H1 (cell line): ENCODE measurements around the gene GPX4. TPM values are rescaled to one million over a fixed set of nuclear protein-coding genes. Genes with fewer than 3 reads are reported as not detected.
A peak's percentile ranks its signal among the peaks of the same experiment; 100 is the strongest.

Source experiments
- CTCF ChIA-PET: fragments of 300-600 bp; sonication (Branson Sonifier 250); formaldehyde crosslinking; loops from one replicate; lab custom pipeline; 2021; ENCODE audit not compliant: partially characterized antibody; lab: Charles Lee
- POLR2A ChIA-PET: fragments of 300-600 bp; sonication (Branson Sonifier 250); formaldehyde crosslinking; loops from one replicate; lab custom pipeline; 2021; ENCODE audit warnings: inconsistent platforms; ENCODE audit not compliant: partially characterized antibody; lab: Charles Lee
- DNase-seq, 2 experiments: peaks; one replicate each; pipeline versions ENCODE4 v3.0.0 to v3.0.0-alpha.2; 2010 to 2022; ENCODE audit warnings: low spot score in 2 of 2, low read depth in 1 of 2, mixed read lengths in 1 of 2
- FAIRE-seq: peaks from 2 replicates; lab custom pipeline; 2011; peaks lifted over from hg19 to GRCh38; lab: Jason Lieb, UNC
- H2AFZ ChIP-seq: 2 replicates; pipeline ENCODE4 v1.8.1; 2012; ENCODE audit warnings: low read length, inconsistent platforms
- H2AK5ac ChIP-seq: 2 replicates; pipeline ENCODE4 v1.6.1; 2013; ENCODE audit warnings: low read depth, low read length
- H2BK120ac ChIP-seq: replicated peaks from 2 replicates; pipeline ENCODE3; 2013; ENCODE audit warnings: low read depth, low read length, inconsistent platforms
- H2BK12ac ChIP-seq: 2 replicates; pipeline ENCODE4 v1.6.1; 2013; ENCODE audit warnings: low read depth, low read length
- H2BK15ac ChIP-seq: 2 replicates; pipeline ENCODE4 v1.6.1; 2013; ENCODE audit warnings: low read length
- H2BK20ac ChIP-seq: 2 replicates; pipeline ENCODE4 v1.6.1; 2013; ENCODE audit warnings: low read length
- H2BK5ac ChIP-seq: 2 replicates; pipeline ENCODE4 v1.6.1; 2013; ENCODE audit warnings: low read depth, low read length
- H3K14ac ChIP-seq: 2 replicates; pipeline ENCODE4 v1.6.1; 2013; ENCODE audit warnings: inconsistent platforms; ENCODE audit not compliant: insufficient read length
- H3K18ac ChIP-seq: 2 replicates; pipeline ENCODE4 v1.6.1; 2013; ENCODE audit warnings: low read length; ENCODE audit errors: extremely low read depth
- H3K23ac ChIP-seq: 2 replicates; pipeline ENCODE4 v1.6.1; 2013; ENCODE audit warnings: inconsistent platforms; ENCODE audit not compliant: insufficient read length
- H3K23me2 ChIP-seq: 2 replicates; pipeline ENCODE4 v1.6.1; 2013; ENCODE audit warnings: low read depth, low read length
- H3K27ac ChIP-seq: 2 replicates; pipeline ENCODE4 v1.6.1; 2011; ENCODE audit warnings: low read depth, low read length, inconsistent platforms
- H3K27me3 ChIP-seq, 4 experiments: replicated peaks in 1 of 4; 1 replicate in 1 of 4; 2 replicates in 3 of 4; pipeline versions ENCODE4 v1.6.1 to v1.8.1; 2011 to 2013; ENCODE audit warnings: low read length in 3 of 4, mild to moderate bottlenecking in 3 of 4, inconsistent platforms in 2 of 4, mixed read lengths in 2 of 4, moderate library complexity in 1 of 4; ENCODE audit not compliant: control insufficient read depth in 3 of 4, insufficient read depth in 3 of 4; ENCODE audit errors: extremely low read depth in 1 of 4
- H3K36me3 ChIP-seq, 4 experiments: 2 replicates each; pipeline versions ENCODE4 v1.6.1 to v1.8.1; 2011 to 2013; ENCODE audit warnings: mild to moderate bottlenecking in 4 of 4, low read length in 3 of 4, moderate library complexity in 2 of 4, control low read depth in 1 of 4, inconsistent platforms in 1 of 4; ENCODE audit not compliant: insufficient read depth in 4 of 4, control insufficient read depth in 2 of 4
- H3K4ac ChIP-seq: replicated peaks from 2 replicates; pipeline ENCODE3; 2013; ENCODE audit warnings: low read length, low read depth, mixed read lengths, inconsistent platforms; ENCODE audit not compliant: insufficient read length
- H3K4me1 ChIP-seq, 4 experiments: replicated peaks in 1 of 4; 1 replicate in 1 of 4; 2 replicates in 3 of 4; pipeline versions ENCODE4 v1.6.1 to v1.8.1; 2011 to 2013; ENCODE audit warnings: low read length in 3 of 4, inconsistent platforms in 2 of 4, mixed read lengths in 1 of 4; ENCODE audit not compliant: insufficient read depth in 4 of 4, control insufficient read depth in 3 of 4
- H3K4me2 ChIP-seq, 2 experiments: 2 replicates each; pipeline versions ENCODE4 v1.6.1 to v1.8.1; 2011 to 2013; ENCODE audit warnings: low read depth in 2 of 2, low read length in 2 of 2, control low read depth in 1 of 2, inconsistent platforms in 1 of 2, mild to moderate bottlenecking in 1 of 2; ENCODE audit not compliant: insufficient read depth in 1 of 2
- H3K4me3 ChIP-seq, 4 experiments: fragments of 200-600, 300-600 bp in 1 of 4; sonication (generic), shearing (Covaris generic), sonication (Bioruptor Twin) in 1 of 4; 2 replicates each; pipeline versions ENCODE4 v1.5.1 to v1.8.1; 2011 to 2016; ENCODE audit warnings: low read length in 4 of 4, low read depth in 3 of 4, control low read depth in 2 of 4, inconsistent platforms in 2 of 4, mild to moderate bottlenecking in 2 of 4, mixed read lengths in 1 of 4, moderate library complexity in 1 of 4; ENCODE audit not compliant: insufficient read depth in 2 of 4; ENCODE audit errors: extremely low read depth in 1 of 4
- H3K56ac ChIP-seq: replicated peaks from 2 replicates; pipeline ENCODE3; 2013; ENCODE audit warnings: low read depth, mild to moderate bottlenecking, mixed read lengths, low read length, inconsistent platforms; ENCODE audit not compliant: insufficient read length
- H3K79me1 ChIP-seq: 2 replicates; pipeline ENCODE4 v1.6.1; 2013; ENCODE audit warnings: low read depth, low read length, control low read depth
- H3K79me2 ChIP-seq, 2 experiments: 2 replicates each; pipeline versions ENCODE4 v1.6.1 to v1.8.1; 2012 to 2013; ENCODE audit warnings: low read length in 2 of 2, mild to moderate bottlenecking in 2 of 2, inconsistent platforms in 1 of 2; ENCODE audit not compliant: insufficient read depth in 2 of 2, control insufficient read depth in 1 of 2
- H3K9ac ChIP-seq, 4 experiments: replicated peaks in 1 of 4; 1 replicate in 1 of 4; 2 replicates in 3 of 4; pipeline versions ENCODE4 v1.6.1 to v1.8.1; 2011 to 2013; ENCODE audit warnings: low read depth in 3 of 4, low read length in 3 of 4, control low read depth in 2 of 4, mild to moderate bottlenecking in 2 of 4, moderate library complexity in 2 of 4, inconsistent platforms in 1 of 4; ENCODE audit errors: extremely low read depth in 1 of 4
- H3K9me3 ChIP-seq, 2 experiments: 2 replicates each; pipeline versions ENCODE4 v1.6.1 to v1.8.1; 2012 to 2013; ENCODE audit warnings: mild to moderate bottlenecking in 2 of 2, moderate library complexity in 2 of 2, control low read depth in 1 of 2, inconsistent platforms in 1 of 2, low read depth in 1 of 2, low read length in 1 of 2, mixed read lengths in 1 of 2; ENCODE audit not compliant: insufficient read depth in 2 of 2
- H4K20me1 ChIP-seq, 2 experiments: replicated peaks in 1 of 2; 2 replicates each; pipeline versions ENCODE3 to v1.8.1; 2011 to 2013; ENCODE audit warnings: inconsistent platforms in 2 of 2, low read length in 2 of 2, mild to moderate bottlenecking in 1 of 2; ENCODE audit not compliant: insufficient read depth in 2 of 2, control insufficient read depth in 1 of 2
- H4K5ac ChIP-seq: 2 replicates; pipeline ENCODE4 v1.6.1; 2013; ENCODE audit warnings: low read length, low read depth, mixed read lengths, inconsistent platforms; ENCODE audit not compliant: insufficient read length
- H4K8ac ChIP-seq: 2 replicates; pipeline ENCODE4 v1.8.0; 2013; ENCODE audit warnings: mild to moderate bottlenecking, moderate library complexity, low read length, inconsistent platforms; ENCODE audit not compliant: insufficient read depth; ENCODE audit errors: extremely low read depth
- H4K91ac ChIP-seq: replicated peaks from 2 replicates; pipeline ENCODE3; 2013; ENCODE audit warnings: low read length, mixed read lengths, inconsistent platforms; ENCODE audit not compliant: insufficient read length
- ASH2L ChIP-seq: fragments of 200-600, 300-600 bp; sonication (generic); IDR thresholded peaks from one replicate; pipeline ENCODE4 v1.7.1; 2017; ENCODE audit warnings: low read length
- SAP30 ChIP-seq: fragments of 300-600 bp; sonication (generic); IDR thresholded peaks from 2 replicates; pipeline ENCODE4 v1.7.1; 2012; ENCODE audit warnings: low read length, moderate library complexity, mild to moderate bottlenecking, inconsistent platforms; ENCODE audit not compliant: insufficient read depth, insufficient replicate concordance
- WGBS, 2 experiments: shearing (Covaris generic) in 1 of 2; methylation state at CpG; one replicate each; pipeline versions ENCODE4 v1.1.6 to v1.1.7; 2013 to 2015; ENCODE audit warnings: low lambda C conversion rate in 2 of 2, mixed read lengths in 2 of 2, inconsistent platforms in 1 of 2, low coverage in 1 of 2, missing lambda C conversion rate in 1 of 2; ENCODE audit not compliant: insufficient replicate concordance in 2 of 2, insufficient coverage in 1 of 2, insufficient read length in 1 of 2; ENCODE audit errors: extremely low coverage in 1 of 2, missing lambda C conversion rate in 1 of 2; 5-methylcytosine and 5-hydroxymethylcytosine counted together
- polyA plus RNA-seq, 7 experiments: library from polyadenylated mRNA; depleted of rRNA in 3 of 7; stranded (reverse) in 5 of 7; unstranded in 2 of 7; fragments of >200 nt in 5 of 7; fragments of 200-250 nt in 2 of 7; gene quantifications; 1 replicate in 5 of 7; 2 replicates in 1 of 7; 4 replicates in 1 of 7; pipeline versions ENCODE4 v1.2.1 to v1.2.3, GENCODE V29; 2011 to 2013; ENCODE audit warnings: missing spikeins in 2 of 7, mixed read lengths in 2 of 7
- total RNA-seq: library from RNA; stranded (reverse); fragmentation: NEBNext Ultra II Directional; extraction: Animal tissue kit (Norgen Biotek cat#: 25700); gene quantifications from 2 replicates; pipeline ENCODE4 v1.2.1, GENCODE V29; 2021

The GPX4 gene
- total and polyA plus RNA-seq, 2 of the 8 experiments (the other 6 are each of a cell fraction or from before 2014, with no cell fraction given), result 342 to 693 TPM

GRCh38 chr19:1109032-1109551 lies 5.3 kb downstream of the GPX4 start:
- POLR2A ChIA-PET, result interaction anchor here (1.0 to 9.8 kb wide), 4 partner anchors 11 to 121 kb away, joined by 3 to 116 read pairs (median 4); no protein-coding TSS in a partner anchor
- no peak for FAIRE-seq
- H2BK15ac ChIP-seq, result no peak overlapping the region
- no peak overlapping the region for H4K5ac ChIP-seq
- 92% methylated on average over 22 of the region's 48 CpGs; no CpG with 5 or more reads in 1 of the 2 experiments for WGBS, 2 experiments
- no peaks in the 10 kb centered on the region for H3K9me3 ChIP-seq
- H4K8ac ChIP-seq, result peak overlapping the region; percentile 11; the same call in 1 of the 2 replicates
- H3K79me2 ChIP-seq, result no peaks in the 10 kb centered on the region; a peak in 1 of 4 replicates
- no peak overlapping the region for H2BK20ac ChIP-seq
- no peak overlapping the region for H2AFZ ChIP-seq
- H3K4me2 ChIP-seq, result no peak overlapping the region
- no peak overlapping the region for H3K4ac ChIP-seq
- CTCF ChIA-PET, result interaction anchor here (1.1 kb wide), 1 partner anchor 11 kb away, joined by 5 read pairs; no protein-coding TSS in a partner anchor
- no peak overlapping the region for H3K14ac ChIP-seq
- no peak for DNase-seq
- H3K56ac ChIP-seq, result no peak overlapping the region
- H2BK12ac ChIP-seq, result no peak overlapping the region
- H3K9ac ChIP-seq, result no peak overlapping the region
- H2AK5ac ChIP-seq, result no peak overlapping the region
- no peak overlapping the region for H3K18ac ChIP-seq
- H2BK120ac ChIP-seq, result no peak overlapping the region
- TF ChIP-seq ASH2L (no peak), SAP30 (no peak)
- no peak overlapping the region for H3K4me3 ChIP-seq
- H3K27me3 ChIP-seq, result no peaks in the 10 kb centered on the region
- no peak overlapping the region for H2BK5ac ChIP-seq
- H4K91ac ChIP-seq, result no peak overlapping the region
- peaks cover 0 to 12% (median 6%) of the 10 kb centered on the region in 4 experiments; a peak in 5 of 7 replicates for H3K4me1 ChIP-seq
- H4K20me1 ChIP-seq, result peaks cover 7 to 14% of the 10 kb centered on the region in 2 experiments
- H3K23ac ChIP-seq, result no peak overlapping the region
- H3K79me1 ChIP-seq, result peaks cover 2% of the 10 kb centered on the region
- no peak overlapping the region for H3K27ac ChIP-seq
- H3K23me2 ChIP-seq, result peaks cover 7% of the 10 kb centered on the region; the same call in 1 of the 2 replicates
- peaks cover 8 to 39% (median 17%) of the 10 kb centered on the region in 4 experiments; a peak in 6 of 8 replicates for H3K36me3 ChIP-seq
